GM10847 (cell line): ENCODE measurements around the gene ZNF692.

ENCODE experiments used
- POLR2A ChIP-seq: IDR thresholded peaks from 2 replicates; pipeline ENCODE4 v1.6.1; 2011; ENCODE audit not compliant: insufficient read length; ENCODE audit errors: extremely low read depth

Gene ZNF692

DNA sequence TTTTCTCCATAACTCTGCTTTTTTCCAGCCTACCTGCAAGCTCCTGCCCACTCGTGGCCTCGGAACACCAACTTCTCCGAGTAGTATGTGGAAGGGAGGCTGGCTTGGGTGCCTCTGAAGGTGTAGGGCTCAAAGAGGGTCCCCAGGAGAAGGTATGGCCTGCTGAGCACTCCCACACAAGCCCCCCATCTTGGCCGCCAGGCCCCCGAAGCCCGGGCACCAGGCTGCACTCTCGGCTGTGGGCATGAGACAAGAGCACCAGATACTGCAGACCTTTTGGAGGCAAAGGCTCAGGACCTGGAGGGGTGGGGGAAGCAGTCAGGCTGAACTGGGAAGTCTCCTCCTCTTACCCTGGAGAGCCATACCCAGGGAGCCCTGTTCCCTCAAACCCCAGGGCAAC lies 1.7 kb downstream of the ZNF692 start:
- TF ChIP-seq POLR2A, result no peak

DNA sequence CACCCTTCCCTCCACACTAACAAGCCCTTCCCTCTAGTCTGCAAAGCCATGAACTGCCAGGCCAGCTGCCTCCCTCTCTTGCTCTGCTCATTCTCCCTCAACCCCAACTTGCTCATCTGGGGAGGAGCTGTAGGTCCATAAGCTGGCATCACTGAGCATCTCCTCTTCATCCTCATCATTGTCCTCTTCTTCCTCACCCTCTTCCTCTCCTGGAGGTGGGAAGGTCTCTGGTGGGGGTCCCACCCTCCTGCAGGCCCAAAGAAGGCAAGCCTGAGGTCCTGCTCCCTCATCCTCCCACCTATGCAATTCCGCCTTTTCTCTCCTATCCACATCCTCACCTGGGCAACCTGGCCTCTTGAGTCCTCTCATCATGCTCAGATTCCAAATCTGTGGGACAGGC lies 2.7 kb downstream of the ZNF692 start:
- TF ChIP-seq POLR2A, result no peak

DNA sequence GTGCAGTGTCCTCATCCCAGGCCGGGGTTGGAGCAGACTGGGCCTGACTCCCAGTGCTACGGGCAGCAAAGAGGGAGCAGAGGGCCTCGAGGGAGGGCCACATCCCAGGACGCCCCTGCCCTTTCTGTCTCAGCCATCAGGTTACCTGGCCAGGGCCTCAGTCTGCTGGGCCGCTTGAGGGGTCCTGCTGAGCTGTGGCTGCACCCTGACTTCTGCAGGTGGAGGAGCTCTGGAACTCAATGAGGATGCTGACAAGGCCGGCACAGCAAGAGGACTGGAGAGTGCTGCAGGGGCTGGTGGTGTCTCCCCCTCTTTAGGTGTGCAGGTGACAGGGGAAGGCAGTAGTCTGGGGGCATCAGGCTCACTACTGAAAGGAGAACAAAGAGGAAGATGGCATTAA lies 3.3 kb downstream of the ZNF692 start:
- no peak for TF ChIP-seq POLR2A

- no peak for TF ChIP-seq POLR2A
Observed at GRCh38 chr1:248853663-248854375, 5.1 kb downstream of the ZNF692 start.

DNA sequence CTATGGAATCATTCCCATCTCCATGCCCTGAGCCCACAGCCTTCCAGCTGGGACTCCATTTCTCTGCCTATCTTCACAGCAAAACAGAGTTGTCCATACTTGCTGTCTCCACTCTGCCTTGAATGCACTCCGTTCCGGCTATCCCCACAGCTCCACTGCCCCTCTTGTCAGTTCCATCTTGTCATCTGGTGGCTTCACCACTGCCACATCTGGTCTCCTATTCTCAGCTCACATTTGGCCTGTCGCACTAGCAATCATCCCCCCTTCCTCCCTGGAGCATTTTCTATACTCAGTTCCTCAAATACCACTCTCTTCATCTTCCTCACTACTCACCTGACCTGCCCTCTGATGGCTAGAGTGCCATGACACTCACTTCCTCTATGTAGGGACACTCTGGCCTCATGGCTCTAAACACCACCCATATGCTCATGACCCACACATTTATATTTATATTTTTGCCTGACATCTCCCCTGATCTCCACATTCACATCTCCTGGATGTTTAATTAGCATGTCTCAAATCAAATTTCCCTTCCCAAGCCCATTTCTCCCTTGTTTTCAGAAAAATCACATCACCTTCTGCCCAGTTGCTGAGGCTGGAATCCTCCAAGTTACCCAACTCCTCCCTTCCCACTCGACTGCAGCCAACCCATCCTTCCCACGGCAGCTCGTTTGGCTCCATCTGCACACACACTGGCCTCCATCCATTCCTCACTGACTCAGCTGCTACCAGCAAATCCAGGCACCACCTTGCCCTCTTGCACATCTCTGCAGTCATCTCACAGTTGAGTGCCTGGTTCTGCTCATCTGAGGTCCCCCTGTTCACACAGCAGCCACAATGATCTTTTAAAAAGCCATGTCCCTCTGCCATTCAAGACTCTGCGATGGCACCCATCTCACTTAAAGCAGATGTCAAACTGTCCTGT lies 6.1 kb downstream of the ZNF692 start:
- TF ChIP-seq POLR2A, result no peak

DNA sequence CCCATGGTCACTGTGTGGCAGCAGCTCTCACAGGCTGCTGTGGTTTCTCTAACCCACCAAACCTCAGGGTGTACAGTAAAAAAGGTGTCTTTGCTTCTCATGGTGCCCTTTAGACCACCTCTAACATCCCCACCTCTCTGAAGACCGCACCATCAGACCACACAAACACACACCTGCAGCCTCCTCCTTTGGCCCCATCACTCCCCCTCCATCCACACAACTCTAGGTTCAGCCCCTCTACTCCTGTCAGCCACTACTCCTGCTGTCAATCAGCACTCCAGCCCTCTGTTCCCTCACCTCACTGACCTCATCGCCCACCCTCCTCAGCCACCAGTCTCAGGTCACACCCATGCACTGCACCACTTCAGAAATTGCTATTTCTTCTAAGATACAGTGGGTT lies 7.5 kb downstream of the ZNF692 start:
- no peak for TF ChIP-seq POLR2A

DNA sequence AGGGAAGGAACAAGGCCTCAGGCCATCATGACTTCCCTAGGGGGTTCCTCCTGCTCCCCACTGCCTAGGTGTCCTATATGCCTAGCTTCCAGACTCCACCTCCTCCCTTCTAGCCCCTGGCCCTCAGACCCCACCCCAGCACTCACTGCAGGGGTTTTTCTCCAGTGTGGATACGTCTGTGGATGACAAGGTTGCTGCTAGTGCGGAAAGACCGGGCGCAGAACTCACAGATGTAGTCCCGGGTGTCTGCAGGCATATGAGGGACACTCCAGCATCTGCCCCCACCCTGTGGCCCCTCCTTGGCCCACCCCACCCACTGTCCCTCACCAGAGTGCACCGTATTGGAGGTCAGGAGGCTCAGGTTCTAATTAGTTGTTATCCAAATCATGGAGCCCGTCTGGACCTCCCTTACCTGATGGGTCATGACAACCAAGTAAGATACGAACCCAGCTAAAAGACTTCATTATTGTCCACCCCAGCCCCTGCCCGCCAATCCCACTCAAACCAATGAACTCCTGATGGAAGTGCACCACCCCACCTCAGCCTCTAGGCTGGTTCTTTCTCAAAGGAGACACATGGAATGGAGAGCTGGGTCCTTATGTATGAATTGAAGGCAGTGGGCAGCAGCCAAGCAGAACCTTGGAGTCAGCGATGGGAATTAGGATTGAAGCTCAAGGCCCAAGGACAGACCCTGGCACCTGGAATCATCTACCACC lies 8.2 kb downstream of the ZNF692 start:
- TF ChIP-seq POLR2A, result no peak

GRCh38 chr1:248850124-248850523 lies 8.8 kb downstream of the ZNF692 start:
- TF ChIP-seq POLR2A, result no peak

DNA sequence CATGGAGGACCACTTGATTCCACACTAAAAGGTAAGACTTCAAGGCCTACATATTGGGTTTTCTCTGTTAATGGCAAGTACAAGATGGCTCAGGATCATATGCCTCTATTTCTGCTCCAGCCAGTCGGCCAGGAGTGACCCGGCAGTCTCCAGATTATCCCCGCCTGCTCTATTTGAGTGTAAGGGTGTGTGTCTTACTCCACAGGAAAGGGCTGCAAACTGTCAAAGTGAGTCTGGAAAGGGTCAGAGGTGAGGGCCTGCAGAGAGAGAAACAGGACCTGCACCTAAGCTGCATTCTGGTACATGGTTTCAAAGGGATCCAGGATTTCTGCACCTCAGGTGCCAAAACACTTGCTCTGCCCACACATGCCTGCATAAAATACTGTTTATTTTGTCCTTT lies 9.2 kb downstream of the ZNF692 start:
- TF ChIP-seq POLR2A, result no peak

- no peak for TF ChIP-seq POLR2A
Observed at GRCh38 chr1:248849152-248849551, 9.7 kb downstream of the ZNF692 start.

DNA sequence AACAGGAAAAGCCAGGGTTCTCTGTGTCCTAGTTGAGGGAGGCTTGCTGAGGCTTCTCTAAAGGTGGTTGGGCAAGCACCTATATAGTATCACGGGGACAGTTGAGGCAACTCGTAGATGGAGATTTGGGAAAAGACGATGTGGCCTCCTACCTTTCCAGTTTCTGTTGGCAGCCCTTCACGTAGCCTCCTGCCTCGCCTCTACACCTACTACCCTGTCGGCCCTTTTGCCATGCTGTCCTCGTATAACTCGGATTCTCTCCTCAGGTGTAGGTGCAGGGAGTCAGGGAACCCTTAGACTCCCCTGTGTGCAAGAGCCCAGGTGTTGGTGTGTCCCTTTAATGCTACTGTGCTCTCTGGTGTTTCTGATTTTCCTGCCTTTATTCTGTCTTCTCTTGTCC lies 10.3 kb downstream of the ZNF692 start:
- no peak for TF ChIP-seq POLR2A

DNA sequence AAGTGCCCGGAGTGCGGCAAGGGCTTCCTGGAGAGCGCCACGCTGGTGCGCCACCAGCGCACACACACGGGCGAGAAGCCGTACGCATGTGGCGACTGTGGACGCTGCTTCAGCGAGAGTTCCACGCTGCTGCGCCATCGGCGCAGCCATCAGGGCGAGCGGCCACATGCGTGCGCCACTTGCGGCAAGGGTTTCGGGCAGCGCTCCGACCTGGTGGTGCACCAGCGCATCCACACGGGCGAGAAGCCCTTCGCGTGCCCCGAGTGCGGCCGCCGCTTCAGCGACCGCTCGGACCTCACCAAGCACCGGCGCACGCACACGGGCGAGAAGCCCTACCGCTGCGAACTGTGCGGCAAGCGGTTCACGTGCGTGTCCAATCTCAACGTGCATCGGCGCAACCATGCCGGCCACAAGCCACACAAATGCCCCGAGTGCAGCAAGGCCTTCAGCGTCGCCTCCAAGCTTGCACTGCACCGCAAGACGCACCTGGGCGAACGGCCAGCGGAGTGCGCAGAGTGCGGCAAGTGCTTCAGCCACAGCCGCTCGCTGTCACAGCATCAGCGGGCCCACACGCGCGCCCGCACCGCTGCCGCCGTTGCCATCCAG lies 10.8 kb downstream of the ZNF692 start:
- TF ChIP-seq POLR2A, result no peak

- no peak for TF ChIP-seq POLR2A
Observed at GRCh38 chr1:248847181-248847955, 11.5 kb downstream of the ZNF692 start.

DNA sequence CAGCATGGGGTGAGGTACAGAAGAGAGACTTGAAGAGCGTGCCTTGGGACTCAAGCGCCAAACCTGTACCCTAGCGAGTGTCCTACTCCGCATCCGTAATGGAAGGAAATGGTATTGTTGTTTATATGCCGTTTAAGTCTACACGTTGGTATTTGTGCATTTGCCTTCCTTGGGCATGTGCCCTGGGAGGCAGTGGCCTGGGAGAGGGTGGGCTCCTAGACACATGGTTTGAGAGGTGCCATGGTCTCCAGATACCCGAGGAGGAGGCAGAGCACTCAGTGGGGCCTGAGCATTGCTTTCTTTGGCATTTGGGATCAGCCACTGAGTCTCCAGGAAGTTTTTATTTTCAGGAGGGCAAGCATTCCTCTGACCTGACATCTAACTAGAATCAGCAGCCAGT lies 14.4 kb downstream of the ZNF692 start:
- no peak for TF ChIP-seq POLR2A

- no peak for TF ChIP-seq POLR2A
Observed at GRCh38 chr1:248843687-248844086, 15.2 kb downstream of the ZNF692 start.
